Kidney (tissue), 14 donors: ENCODE results near the gene EDC3. TPM values are rescaled to one million over a fixed set of nuclear protein-coding genes. Genes with fewer than 3 reads are reported as not detected.
A peak's percentile ranks its signal among the peaks of the same experiment; 100 is the strongest.

ENCODE experiments used
- DNase-seq, 5 donors: peaks; one replicate each; pipeline ENCODE4 v3.0.0-alpha.2; 2013 to 2020
- FAIRE-seq: peaks from 2 replicates; lab custom pipeline; 2012; peaks lifted over from hg19 to GRCh38; lab: Jason Lieb, UNC
- H3K27ac ChIP-seq, 2 donors: one replicate each; pipeline ENCODE4 v1.7.0; 2013; ENCODE audit warnings: low read depth in 2 of 2, low read length in 2 of 2, inconsistent platforms in 1 of 2
- H3K27me3 ChIP-seq: one replicate; pipeline ENCODE4 v1.7.1; 2013; ENCODE audit warnings: low read length, inconsistent platforms; ENCODE audit not compliant: control insufficient read depth, insufficient read depth
- H3K36me3 ChIP-seq, 3 donors: one replicate each; pipeline versions ENCODE4 v1.7.0 to v1.7.1; 2013; ENCODE audit warnings: low read length in 3 of 3, control low read depth in 1 of 3, inconsistent platforms in 1 of 3; ENCODE audit not compliant: insufficient read depth in 3 of 3, control insufficient read depth in 2 of 3
- H3K4me1 ChIP-seq, 3 donors: one replicate each; pipeline versions ENCODE4 v1.7.0 to v1.7.1; 2013; ENCODE audit warnings: low read length in 3 of 3, inconsistent platforms in 1 of 3, low read depth in 1 of 3; ENCODE audit not compliant: control insufficient read depth in 2 of 3, insufficient read depth in 2 of 3
- H3K4me3 ChIP-seq, 3 donors: one replicate each; pipeline versions ENCODE4 v1.7.0 to v1.8.1; 2013; ENCODE audit warnings: low read length in 3 of 3, control low read depth in 1 of 3, inconsistent platforms in 1 of 3
- H3K9ac ChIP-seq, 3 donors: one replicate each; pipeline versions ENCODE4 v1.7.0 to v1.7.1; 2013; ENCODE audit warnings: low read length in 3 of 3, control low read depth in 1 of 3, inconsistent platforms in 1 of 3
- H3K9me3 ChIP-seq, 3 donors: one replicate each; pipeline versions ENCODE4 v1.7.0 to v1.7.1; 2013; ENCODE audit warnings: low read length in 3 of 3, control low read depth in 1 of 3, inconsistent platforms in 1 of 3; ENCODE audit not compliant: control insufficient read depth in 2 of 3, insufficient read depth in 1 of 3
- intact Hi-C: fragments of 100-400 bp; cut with DNase I; formaldehyde crosslinking; loops from one replicate; pipeline ENCODE4 v1.11.1; 2022
- polyA plus RNA-seq: library from polyadenylated mRNA; stranded (reverse); fragments of 350-450 nt; fragmentation: Illumina TruSeq; extraction: RNeasy Lipid Tissue Mini Kit (QIAGEN cat#74804); gene quantifications from one replicate; pipeline ENCODE4 v1.2.3, GENCODE V29; 2014; ENCODE audit warnings: low read depth, low replicate concordance; ENCODE audit not compliant: insufficient read depth
- total RNA-seq: library from RNA; stranded (reverse); fragmentation: NEBNext Ultra II Directional; extraction: Animal tissue kit (Norgen Biotek cat#: 25700); gene quantifications from one replicate; pipeline ENCODE4 v1.2.1, GENCODE V29; 2021
- TF ChIP-seq, protein P1 (sequence below): IDR thresholded peaks from 3 replicates; pipeline ENCODE4 v1.5.1; 2012; ENCODE audit warnings: mild to moderate bottlenecking, moderate library complexity, borderline replicate concordance; ENCODE audit not compliant: insufficient read depth; ENCODE audit errors: extremely low read depth
- donor health status: control.
- donor health status: control.
- donor health status: control.
- donor health status: control.
- donor health status: control.
- donor health status: DM: yes; HTN: yes; CAD: no.
- donor health status: Normal renal cell carcinoma (clear cell type).

EDC3 gene
- total and polyA plus RNA-seq, 2 donors from 2014 or later = 11.5 to 27.7 TPM

DNA sequence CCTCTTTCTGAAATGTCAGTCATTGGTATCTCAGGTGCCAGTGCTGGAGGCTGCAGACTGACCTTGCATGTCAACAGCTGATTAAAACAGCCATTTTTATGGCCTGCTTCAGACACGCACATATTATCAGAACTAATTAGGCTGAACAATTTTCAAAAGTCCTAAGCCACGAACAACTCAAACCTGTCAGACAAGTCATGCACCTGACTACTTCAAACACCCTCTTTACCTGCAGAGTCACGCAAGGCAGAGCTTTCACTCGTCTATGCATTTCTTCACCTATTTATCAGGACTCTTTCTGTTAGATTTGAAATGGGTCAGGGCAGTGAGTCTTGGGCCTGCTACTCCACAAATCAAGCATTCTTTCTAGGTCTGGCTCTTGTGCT, 53.5 kb downstream of the EDC3 start:
- intact Hi-C loops = no loop called here

GRCh38 chr15:74641151-74641550, 54.7 kb downstream of the EDC3 start:
- H3K27ac ChIP-seq = no peak overlapping the region
- no peak overlapping the region for H3K9ac ChIP-seq
- H3K4me1 ChIP-seq = peaks cover 0 to 18% (median 12%) of the 10 kb centered on the region in 3 donors
- H3K27me3 ChIP-seq = no peaks in the 10 kb centered on the region
- H3K9me3 ChIP-seq = no peaks in the 10 kb centered on the region
- intact Hi-C loops = no loop called here
- peaks cover 5 to 18% (median 15%) of the 10 kb centered on the region in 3 donors for H3K36me3 ChIP-seq
- no peak overlapping the region for H3K4me3 ChIP-seq
- FAIRE-seq = no peak
- TF ChIP-seq, protein P1, sequence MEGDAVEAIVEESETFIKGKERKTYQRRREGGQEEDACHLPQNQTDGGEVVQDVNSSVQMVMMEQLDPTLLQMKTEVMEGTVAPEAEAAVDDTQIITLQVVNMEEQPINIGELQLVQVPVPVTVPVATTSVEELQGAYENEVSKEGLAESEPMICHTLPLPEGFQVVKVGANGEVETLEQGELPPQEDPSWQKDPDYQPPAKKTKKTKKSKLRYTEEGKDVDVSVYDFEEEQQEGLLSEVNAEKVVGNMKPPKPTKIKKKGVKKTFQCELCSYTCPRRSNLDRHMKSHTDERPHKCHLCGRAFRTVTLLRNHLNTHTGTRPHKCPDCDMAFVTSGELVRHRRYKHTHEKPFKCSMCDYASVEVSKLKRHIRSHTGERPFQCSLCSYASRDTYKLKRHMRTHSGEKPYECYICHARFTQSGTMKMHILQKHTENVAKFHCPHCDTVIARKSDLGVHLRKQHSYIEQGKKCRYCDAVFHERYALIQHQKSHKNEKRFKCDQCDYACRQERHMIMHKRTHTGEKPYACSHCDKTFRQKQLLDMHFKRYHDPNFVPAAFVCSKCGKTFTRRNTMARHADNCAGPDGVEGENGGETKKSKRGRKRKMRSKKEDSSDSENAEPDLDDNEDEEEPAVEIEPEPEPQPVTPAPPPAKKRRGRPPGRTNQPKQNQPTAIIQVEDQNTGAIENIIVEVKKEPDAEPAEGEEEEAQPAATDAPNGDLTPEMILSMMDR = no peak
- no peak for DNase-seq

More for the DNA sequence above, 53.5 kb downstream of the EDC3 start:
- FAIRE-seq (no peak), DNase-seq (peak in 3 of 5 donors; percentile 26 to 74 (median 67))
- peaks cover 0 to 18% (median 12%) of the 10 kb centered on the region in 3 donors for H3K4me1 ChIP-seq
- H3K27ac ChIP-seq = peak overlapping the region in 1 of 2 donors; percentile 54
- H3K36me3 ChIP-seq = peaks cover 5 to 12% (median 10%) of the 10 kb centered on the region in 3 donors
- H3K27me3 ChIP-seq = no peaks in the 10 kb centered on the region
- TF ChIP-seq, protein P1 = no peak
- peak overlapping the region in 1 of 3 donors; percentile 1 for H3K9ac ChIP-seq
- H3K4me3 ChIP-seq = no peak overlapping the region
- H3K9me3 ChIP-seq = no peaks in the 10 kb centered on the region

DNA sequence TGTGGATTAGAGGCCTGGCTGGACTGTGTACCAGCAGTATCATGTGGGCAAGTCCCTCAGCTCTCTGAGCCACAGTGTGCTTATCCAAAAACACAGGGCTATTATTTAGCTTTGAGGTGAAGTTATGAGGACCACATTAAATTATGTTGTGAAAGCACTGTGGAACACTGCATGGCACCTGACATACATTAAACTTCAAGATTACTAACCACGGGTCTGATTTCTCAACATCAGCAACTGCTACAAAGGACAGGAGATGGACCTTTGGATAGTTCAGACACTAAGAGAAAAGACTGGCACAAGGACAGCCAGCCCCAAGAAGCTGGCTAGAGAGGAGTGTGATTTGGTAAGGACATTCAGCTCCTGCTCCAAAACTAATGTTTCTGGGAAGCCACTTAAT, 58.8 kb downstream of the EDC3 start:
- no peak for FAIRE-seq
- H3K9me3 ChIP-seq = no peaks in the 10 kb centered on the region
- TF ChIP-seq, protein P1 = no peak
- no peak overlapping the region for H3K9ac ChIP-seq
- no peak overlapping the region for H3K27ac ChIP-seq
- H3K4me3 ChIP-seq = no peak overlapping the region
- H3K27me3 ChIP-seq = no peaks in the 10 kb centered on the region
- intact Hi-C loops = loop anchor here (5.0 to 10.0 kb wide), 2 partner anchors 130 to 262 kb away; no protein-coding TSS in a partner anchor
- H3K36me3 ChIP-seq = peaks cover 18 to 52% (median 43%) of the 10 kb centered on the region in 3 donors
- no peak for DNase-seq
- peaks cover 0 to 6% (median 4%) of the 10 kb centered on the region in 3 donors for H3K4me1 ChIP-seq
